Stimulated activated CD4-positive, alpha-beta T cell treated with anti-CD3 and anti-CD28 coated beads, Interleukin-1b, Interleukin-23, amount 100 ng/mL, for 48 hours (primary cell): Measurements from ENCODE around the gene PLEKHA5.
"Not testable (repeated sequence)": the region's sequence is repeated elsewhere in the genome, so short reads cannot be mapped to it uniquely, and the experiment has no call there.

Experiments used
- DNase-seq: peaks from one replicate; pipeline ENCODE4 v3.0.0-alpha.2; 2020

Gene PLEKHA5

GRCh38 chr12:19129486-19130223, at the start of gene PLEKHA5:
PLEKHA5 (plus strand) TSS chr12:19129733; CDS start chr12:19129800, 67 bp downstream.
- DNase-seq = peak; percentile 10

DNA sequence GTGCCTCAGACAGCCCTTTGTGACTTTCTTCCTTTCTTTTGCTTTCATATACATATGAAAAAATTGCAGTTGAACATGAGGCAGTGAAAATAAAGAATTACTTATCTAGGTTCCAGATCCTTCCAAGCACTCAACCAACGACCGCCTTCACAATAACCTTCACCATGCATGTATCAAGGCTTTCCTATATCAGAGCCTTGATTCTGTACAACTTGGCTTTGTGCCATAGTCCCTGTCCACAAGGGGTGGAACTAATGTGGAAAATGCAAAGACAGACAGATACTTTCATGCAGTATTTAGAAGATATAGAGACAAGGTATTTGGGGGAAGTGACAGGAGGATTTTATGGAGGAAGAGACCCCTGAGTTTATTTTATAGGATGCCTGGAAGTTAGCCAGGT, 48.6 kb upstream of the PLEKHA5 start:
- DNase-seq = no peak

DNA sequence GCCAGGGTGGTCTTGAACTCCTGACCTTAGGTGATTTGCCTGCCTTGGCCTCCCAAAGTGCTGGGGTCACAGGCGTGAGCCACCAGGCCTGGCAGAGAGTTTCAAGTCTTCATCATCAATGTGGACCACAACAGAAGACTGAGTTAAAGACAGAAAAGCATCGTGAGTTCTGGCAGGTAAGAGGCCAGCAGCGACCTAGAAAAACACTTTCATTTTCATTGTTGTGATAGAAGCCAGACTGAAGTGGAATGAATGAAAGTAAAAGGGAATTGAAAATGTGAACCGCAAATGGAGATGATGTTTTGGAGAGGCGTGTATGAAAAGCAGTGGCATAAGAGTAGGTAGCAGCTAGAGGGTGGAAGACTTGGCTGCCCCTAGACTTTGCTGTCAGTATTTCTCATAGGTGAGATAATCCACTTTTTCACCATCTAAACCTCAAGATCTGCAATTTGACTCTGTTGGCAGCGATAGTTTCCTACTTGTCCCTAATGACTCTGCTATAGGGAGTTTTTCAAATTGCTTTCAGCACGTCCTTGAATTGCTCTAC, 47.1 kb upstream of the PLEKHA5 start:
- no peak for DNase-seq

GRCh38 chr12:19084547-19084946, 45.0 kb upstream of the PLEKHA5 start:
- DNase-seq = no peak

GRCh38 chr12:19085090-19085489, 44.4 kb upstream of the PLEKHA5 start:
- no peak for DNase-seq

DNA sequence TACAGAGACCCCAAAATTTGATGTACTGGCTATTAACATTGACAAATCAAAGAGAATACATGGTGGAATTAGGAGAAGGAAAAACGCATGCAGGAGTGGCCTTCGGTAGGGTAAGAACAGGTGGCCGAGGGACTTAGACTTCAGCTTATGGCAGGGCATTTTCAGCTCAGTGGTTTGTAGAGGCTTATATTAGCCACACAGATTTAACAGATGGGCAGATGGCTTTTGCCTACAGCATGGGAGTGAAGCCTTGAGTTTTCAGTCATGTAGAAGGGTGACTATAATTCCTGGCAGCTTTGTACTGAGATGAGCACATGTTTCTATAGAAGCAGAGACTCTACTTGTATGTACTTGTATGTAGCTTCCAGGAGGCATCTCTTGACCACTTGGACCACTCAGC, 40.9 kb upstream of the PLEKHA5 start:
- DNase-seq = no peak

- not testable (repeated sequence) for DNase-seq
These were observed 37.1 kb upstream of the PLEKHA5 start for GRCh38 chr12:19092482-19092881.

GRCh38 chr12:19093218-19093617, 36.3 kb upstream of the PLEKHA5 start:
- no peak for DNase-seq

GRCh38 chr12:19095331-19095730, 34.2 kb upstream of the PLEKHA5 start:
- no peak for DNase-seq

DNA sequence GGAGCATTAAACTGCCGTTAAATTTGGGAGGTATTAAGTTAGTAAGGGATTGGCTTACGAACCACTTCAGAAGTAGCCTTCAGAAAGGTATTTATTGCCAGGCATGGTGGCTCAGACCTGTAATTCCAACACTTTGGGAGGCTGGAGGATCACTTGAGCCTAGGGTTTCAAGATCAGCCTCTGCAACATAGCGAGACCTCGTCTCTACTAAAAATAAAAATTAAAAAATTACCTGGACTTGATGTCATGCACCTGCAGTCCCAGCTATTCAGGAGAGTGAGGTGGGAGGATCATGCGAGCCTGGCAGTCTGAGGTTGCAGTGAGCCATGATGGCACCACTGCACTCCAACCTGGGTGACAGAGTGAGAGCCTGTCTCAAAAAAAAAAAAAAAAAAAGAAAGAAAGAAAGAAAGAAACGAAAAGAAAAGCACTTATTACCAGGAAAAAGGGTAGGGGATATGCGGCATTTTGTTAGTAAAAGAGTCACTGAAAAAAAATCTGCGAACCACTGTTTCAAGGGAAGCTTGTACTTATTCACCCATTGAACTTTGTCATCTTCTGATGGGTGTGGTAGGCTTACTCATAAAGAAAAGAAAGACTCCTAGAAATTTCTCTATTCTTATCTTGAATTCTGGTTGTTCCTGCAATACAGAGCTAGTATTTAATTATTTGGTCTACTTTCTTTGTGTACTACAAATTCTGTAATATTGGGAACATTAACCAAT, 33.6 kb upstream of the PLEKHA5 start:
- DNase-seq = no peak

DNA sequence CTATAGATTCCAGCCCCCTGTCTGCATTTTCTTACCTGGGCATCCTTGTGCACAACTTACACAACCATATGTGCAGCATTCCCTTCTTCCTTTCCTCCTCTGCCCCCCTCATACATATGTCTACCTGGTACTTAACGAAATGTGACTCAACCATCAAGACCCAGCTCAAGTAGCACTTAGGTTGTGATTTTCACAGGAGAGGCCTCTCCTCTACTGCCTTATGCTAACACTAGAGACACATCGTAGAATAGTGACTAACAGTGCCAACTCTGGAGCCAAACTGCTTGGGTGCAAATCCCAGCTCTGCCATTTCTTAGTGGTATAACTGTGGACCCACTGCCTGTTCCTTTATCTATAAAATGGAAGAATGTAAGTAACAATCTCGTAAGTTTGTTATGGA, 24.1 kb upstream of the PLEKHA5 start:
- no peak for DNase-seq

DNA sequence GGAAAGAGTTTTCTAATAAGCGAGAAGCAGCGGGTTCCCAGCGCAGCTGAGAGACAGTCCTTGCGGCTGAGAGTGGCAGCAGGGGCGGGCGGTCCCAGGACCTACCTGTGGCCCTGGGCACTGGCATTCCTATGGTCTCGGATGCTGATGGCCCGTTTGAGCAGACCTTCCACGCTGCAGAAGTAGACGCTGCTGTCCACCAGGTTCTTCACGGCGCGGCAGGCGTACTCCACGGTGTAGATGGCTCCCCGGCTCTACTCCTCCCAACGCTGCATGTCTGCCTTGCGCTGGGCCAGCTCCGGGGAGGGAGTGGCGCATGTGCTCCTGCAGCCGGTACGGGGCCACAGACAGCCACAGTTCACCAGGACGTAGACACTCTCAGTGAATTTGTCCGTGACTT, 21.8 kb upstream of the PLEKHA5 start:
- DNase-seq = no peak

DNA sequence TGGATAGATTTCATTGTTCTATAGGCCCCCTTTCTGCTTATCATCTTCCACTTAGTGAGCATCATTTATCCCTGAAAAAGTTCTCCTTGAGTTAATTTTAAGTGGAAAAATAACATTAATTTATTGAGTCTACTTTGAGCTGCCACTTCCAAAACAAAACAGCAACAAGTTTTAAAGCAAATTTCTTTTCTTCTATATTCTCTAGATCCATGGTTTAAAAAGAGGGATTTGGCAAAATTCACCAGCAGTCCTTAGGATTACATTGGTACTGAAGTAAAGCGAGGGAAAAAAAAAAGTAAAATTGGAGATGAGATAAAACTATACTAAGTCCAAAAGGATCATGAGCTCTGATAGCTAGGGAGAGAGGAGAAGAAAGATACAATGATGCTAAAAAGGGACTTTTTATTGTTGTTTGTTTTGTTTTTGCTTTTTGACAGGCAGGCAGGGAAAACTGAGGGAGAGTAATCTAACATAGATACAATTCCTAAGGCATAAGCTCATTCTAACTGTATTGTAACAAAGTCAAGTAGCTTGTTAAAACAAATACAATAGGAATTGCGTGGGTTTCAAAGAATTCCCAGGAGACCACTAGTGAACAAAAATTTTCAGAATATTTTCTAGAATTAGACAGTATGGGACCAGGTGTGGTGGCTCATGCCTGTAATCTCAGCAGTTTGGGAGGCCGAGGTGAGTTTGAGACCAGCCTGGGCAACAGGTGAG, 19.2 kb upstream of the PLEKHA5 start:
- DNase-seq = no peak

DNA sequence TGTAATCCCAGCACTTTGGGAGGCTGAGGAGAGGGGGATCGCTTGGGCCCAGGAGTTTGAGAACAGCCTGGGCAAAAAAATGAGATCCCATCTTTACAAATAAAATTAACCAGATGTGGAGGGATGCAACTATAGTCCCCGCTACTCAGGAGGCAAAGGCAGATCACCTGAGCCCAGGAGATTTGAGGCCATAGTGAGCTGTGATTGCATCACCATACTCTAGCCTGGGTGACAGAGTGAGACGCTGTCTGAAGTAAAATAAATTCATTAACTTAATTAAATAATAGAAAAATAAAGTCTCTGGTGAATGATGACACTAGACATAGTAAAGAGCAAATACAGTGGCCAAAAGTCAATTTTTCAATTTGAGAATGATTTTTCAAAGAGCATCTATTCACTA, 16.1 kb upstream of the PLEKHA5 start:
- DNase-seq = no peak

GRCh38 chr12:19115285-19115684, 14.2 kb upstream of the PLEKHA5 start:
- no peak for DNase-seq

- no peak for DNase-seq
These were observed 10.1 kb upstream of the PLEKHA5 start for GRCh38 chr12:19119440-19119839.

DNA sequence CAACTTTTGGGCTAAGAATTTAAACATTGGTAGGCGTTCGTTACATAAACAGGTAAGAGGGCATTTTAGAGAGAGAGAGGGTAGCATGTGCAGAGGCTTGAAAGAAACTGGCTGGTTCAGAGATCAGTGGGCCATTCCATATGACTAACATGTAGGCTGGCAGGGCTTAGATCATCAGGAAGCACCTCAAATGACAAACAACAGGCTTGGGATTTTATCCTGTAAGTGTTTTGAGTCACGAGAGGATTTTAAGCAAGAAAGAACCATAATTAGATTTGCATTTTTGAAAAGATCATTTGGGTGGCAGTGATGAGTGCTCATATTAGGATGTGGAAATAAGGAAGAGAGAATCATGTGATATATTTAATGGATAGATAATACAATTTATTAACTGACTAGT, 8.7 kb upstream of the PLEKHA5 start:
- no peak for DNase-seq

DNA sequence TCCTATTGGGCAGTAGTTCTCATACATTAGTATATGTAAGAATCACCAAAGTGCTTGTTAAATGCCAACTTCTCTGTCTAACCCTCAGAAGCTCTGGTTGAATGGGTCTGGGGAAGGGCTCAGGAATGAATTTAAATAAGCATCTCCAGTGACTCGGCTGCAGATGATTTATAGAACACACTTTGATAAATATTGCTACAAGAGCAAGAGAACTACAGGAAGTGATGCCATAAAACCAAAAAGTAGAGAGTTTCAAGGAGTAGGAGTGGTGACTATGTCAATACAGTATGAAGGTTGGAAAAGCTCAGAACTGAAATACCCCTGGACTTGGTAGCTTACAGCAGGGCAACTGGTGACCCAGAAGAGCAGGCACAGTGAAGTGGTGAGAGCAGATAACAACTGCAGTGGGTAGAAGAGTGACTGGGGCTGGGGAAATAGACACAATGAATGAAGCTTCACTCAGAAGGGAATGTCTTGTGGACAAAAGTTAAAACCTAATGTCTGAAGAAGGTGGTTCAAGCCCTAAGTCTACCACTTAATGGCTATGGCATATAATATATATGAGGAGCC, 8.0 kb upstream of the PLEKHA5 start:
- DNase-seq = no peak

DNA sequence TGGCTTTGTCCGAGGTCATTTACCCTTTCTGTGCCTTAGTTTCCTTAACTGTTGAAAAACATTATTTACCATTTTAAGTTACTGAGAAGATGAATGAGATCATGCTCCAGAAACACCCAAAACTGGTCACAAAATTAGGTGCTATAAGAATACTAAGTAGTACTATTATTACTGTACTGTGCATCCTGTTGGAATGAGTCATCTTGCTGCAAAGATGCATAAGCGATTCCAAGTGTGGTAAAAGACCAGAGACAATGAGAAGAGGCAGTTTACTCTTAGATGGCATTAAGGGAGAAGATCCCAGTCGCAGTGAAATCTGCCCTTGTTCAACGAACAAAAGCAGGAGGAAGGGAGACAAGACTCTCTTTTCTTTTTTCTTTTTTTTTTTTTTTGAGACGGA, 4.2 kb upstream of the PLEKHA5 start:
- DNase-seq = no peak

DNA sequence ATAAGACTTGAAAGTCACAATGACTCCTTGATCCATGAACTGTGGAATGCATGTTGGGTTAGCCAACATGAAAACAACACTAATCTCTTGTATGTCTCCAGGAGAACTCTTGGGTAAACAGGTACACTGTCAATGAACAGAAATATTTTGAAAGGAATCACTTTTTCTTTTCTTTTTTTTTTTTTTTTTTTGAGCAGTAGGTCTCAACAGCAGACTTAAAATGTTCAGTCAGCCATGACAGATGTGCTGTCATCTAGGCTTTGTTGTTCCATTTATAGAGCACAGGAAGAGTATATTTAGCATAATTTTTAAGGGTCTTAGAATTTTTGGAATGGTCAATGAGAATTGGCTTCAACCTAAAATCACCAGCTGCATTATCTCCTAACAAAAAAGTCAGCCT, 2.3 kb upstream of the PLEKHA5 start:
- DNase-seq = no peak

GRCh38 chr12:19128485-19128884, 1.0 kb upstream of the PLEKHA5 start:
- no peak for DNase-seq

DNA sequence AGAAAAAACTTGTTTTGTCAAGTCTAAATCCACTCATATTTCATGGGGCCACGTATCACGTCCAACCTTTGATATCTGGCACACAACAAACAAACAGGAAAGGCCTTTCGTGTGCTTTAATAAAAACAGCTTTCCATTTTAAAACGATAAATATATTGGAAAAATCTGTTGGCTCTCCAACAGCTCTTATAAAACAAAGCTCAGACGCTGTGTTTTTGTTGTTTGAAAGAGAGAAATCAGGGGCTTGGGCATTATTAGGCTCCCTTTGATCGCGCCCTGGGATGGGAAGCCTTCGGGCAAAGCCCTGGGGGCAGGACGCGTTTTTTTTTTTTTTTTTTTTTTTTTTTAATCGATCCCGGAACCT, 429 bp upstream of the PLEKHA5 start:
- no peak for DNase-seq
